Naive thymus-derived CD8-positive, alpha-beta T cell (primary cell): ENCODE results near the gene YIF1B. TPM values are rescaled to one million over a fixed set of nuclear protein-coding genes. Genes with fewer than 3 reads are reported as not detected.
A peak's percentile ranks its signal among the peaks of the same experiment; 100 is the strongest.

Source experiments
- ATAC-seq, 2 donors: fragments of 150-1000 bp; cut with Tn5 transposase in 1 of 2; sonication (Bioruptor Pico), chemical (Tn5 transposase) in 1 of 2; 1 replicate in 1 of 2; 2 replicates in 1 of 2; pipeline ENCODE4 v1.10.0; 2021; ENCODE audit warnings: mild to moderate bottlenecking in 2 of 2, moderate library complexity in 2 of 2
- POLR2A ChIA-PET: fragments of 350-600 bp; sonication (Branson Sonifier 250); formaldehyde crosslinking; loops from one replicate; lab custom pipeline; 2021; ENCODE audit warnings: antibody characterized with exemption; lab: Charles Lee
- DNase-seq, 10 donors: peaks; one replicate each; pipeline versions ENCODE4 v3.0.0 to v3.0.0-alpha.2; 2020 to 2022
- H3K27ac Mint-ChIP-seq, 10 donors: one replicate each; pipeline ENCODE4 v1.8.0; 2020 to 2022; ENCODE audit warnings: mild to moderate bottlenecking in 10 of 10, mixed read lengths in 10 of 10, moderate library complexity in 4 of 10, inconsistent platforms in 1 of 10
- H3K27me3 Mint-ChIP-seq, 5 donors: one replicate each; pipeline ENCODE4 v1.8.0; 2021 to 2022; ENCODE audit warnings: mixed read lengths in 5 of 5
- H3K36me3 Mint-ChIP-seq, 3 donors: one replicate each; pipeline ENCODE4 v1.8.0; 2020 to 2022; ENCODE audit warnings: mixed read lengths in 3 of 3, mild to moderate bottlenecking in 2 of 3, inconsistent platforms in 1 of 3
- H3K4me1 Mint-ChIP-seq, 4 donors: one replicate each; pipeline ENCODE4 v1.8.0; 2021 to 2022; ENCODE audit warnings: mixed read lengths in 4 of 4
- H3K4me3 Mint-ChIP-seq, 10 donors: one replicate each; pipeline ENCODE4 v1.8.0; 2020 to 2022; ENCODE audit warnings: mild to moderate bottlenecking in 10 of 10, mixed read lengths in 10 of 10, moderate library complexity in 6 of 10, inconsistent platforms in 1 of 10
- H3K9me3 Mint-ChIP-seq, 9 donors: one replicate each; pipeline ENCODE4 v1.8.0; 2020 to 2022; ENCODE audit warnings: mixed read lengths in 9 of 9, mild to moderate bottlenecking in 3 of 9, inconsistent platforms in 1 of 9, moderate library complexity in 1 of 9
- polyA plus RNA-seq, 3 donors: library from polyadenylated mRNA; unstranded; fragments of 300-500 nt; fragmentation: Illumina TruSeq; gene quantifications; one replicate each; pipeline ENCODE4 v1.2.3, GENCODE V29; 2021
- total RNA-seq, 8 experiments: library from RNA in 2 of 8; stranded (reverse) in 2 of 8; gene quantifications; one replicate each; pipeline ENCODE4 v1.2.3 and lab custom pipeline; 2021 to 2026

Gene YIF1B
- total and polyA plus RNA-seq, 5 experiments from 2014 or later: 33.7 to 47.8 (median 40.7) TPM

GRCh38 chr19:38309615-38310278 is 6.0 kb downstream of the YIF1B start:
- no peaks in the 10 kb centered on the region for H3K27me3 Mint-ChIP-seq
- DNase-seq: no peak
- no peaks in the 10 kb centered on the region for H3K9me3 Mint-ChIP-seq
- no peak overlapping the region for H3K4me3 Mint-ChIP-seq
- peaks cover 0 to 24% (median 2%) of the 10 kb centered on the region in 3 donors for H3K36me3 Mint-ChIP-seq
- ATAC-seq: no peak
- H3K27ac Mint-ChIP-seq: no peak overlapping the region
- H3K4me1 Mint-ChIP-seq: peaks cover 6 to 13% (median 11%) of the 10 kb centered on the region in 4 donors
- POLR2A ChIA-PET: no interaction called here

GRCh38 chr19:38308926-38309614 is 6.7 kb downstream of the YIF1B start:
- DNase-seq: no peak
- Mint-ChIP-seq H3K4me1 (peaks cover 6 to 13% (median 11%) of the 10 kb centered on the region in 4 donors), H3K4me3 (no peak overlapping the region), H3K27ac (no peak overlapping the region), H3K9me3 (no peaks in the 10 kb centered on the region), H3K36me3 (peaks cover 0 to 24% (median 2%) of the 10 kb centered on the region in 3 donors), H3K27me3 (no peaks in the 10 kb centered on the region)
- POLR2A ChIA-PET: no interaction called here
- ATAC-seq: no peak

- Mint-ChIP-seq H3K4me1 (peaks cover 6 to 9% (median 8%) of the 10 kb centered on the region in 4 donors), H3K36me3 (peaks cover 0 to 24% (median 2%) of the 10 kb centered on the region in 3 donors), H3K9me3 (no peaks in the 10 kb centered on the region), H3K4me3 (no peak overlapping the region), H3K27me3 (no peaks in the 10 kb centered on the region), H3K27ac (peak overlapping the region in 1 of 10 donors; percentile 67)
- ATAC-seq: no peak
- no peak for DNase-seq
- POLR2A ChIA-PET: interaction anchor here (0.6 kb wide), 1 partner anchor 49 kb away, joined by 3 read pairs; no protein-coding TSS in a partner anchor
Measured at GRCh38 chr19:38308006-38308766, 7.6 kb downstream of the YIF1B start.

GRCh38 chr19:38307597-38307996 is 8.2 kb downstream of the YIF1B start:
- POLR2A ChIA-PET: interaction anchor here (0.6 kb wide), 1 partner anchor 50 kb away, joined by 3 read pairs; no protein-coding TSS in a partner anchor
- no peak overlapping the region for H3K4me3 Mint-ChIP-seq
- ATAC-seq (no peak), DNase-seq (no peak)
- H3K27me3 Mint-ChIP-seq: no peaks in the 10 kb centered on the region
- H3K27ac Mint-ChIP-seq: peak overlapping the region in 1 of 10 donors; percentile 67
- peaks cover 0 to 24% (median 2%) of the 10 kb centered on the region in 3 donors for H3K36me3 Mint-ChIP-seq
- H3K9me3 Mint-ChIP-seq: no peaks in the 10 kb centered on the region
- H3K4me1 Mint-ChIP-seq: peaks cover 5 to 8% (median 6%) of the 10 kb centered on the region in 4 donors

- Mint-ChIP-seq H3K36me3 (peaks cover 0 to 24% (median 2%) of the 10 kb centered on the region in 3 donors), H3K9me3 (no peaks in the 10 kb centered on the region), H3K27me3 (no peaks in the 10 kb centered on the region), H3K27ac (no peak overlapping the region), H3K4me1 (peaks cover 2 to 6% (median 5%) of the 10 kb centered on the region in 4 donors), H3K4me3 (no peak overlapping the region)
- ATAC-seq (no peak), DNase-seq (no peak)
- POLR2A ChIA-PET: no interaction called here
Measured at GRCh38 chr19:38307076-38307475, 8.7 kb downstream of the YIF1B start.

GRCh38 chr19:38306236-38306635 is 9.5 kb downstream of the YIF1B start:
- Mint-ChIP-seq H3K27ac (no peak overlapping the region), H3K36me3 (peaks cover 0 to 24% (median 2%) of the 10 kb centered on the region in 3 donors), H3K4me3 (no peak overlapping the region), H3K4me1 (peaks cover 2 to 6% (median 4%) of the 10 kb centered on the region in 4 donors), H3K9me3 (no peaks in the 10 kb centered on the region), H3K27me3 (no peaks in the 10 kb centered on the region)
- POLR2A ChIA-PET: interaction anchor here (0.7 kb wide), 1 partner anchor 81 kb away, joined by 5 read pairs; no protein-coding TSS in a partner anchor
- DNase-seq: no peak
- ATAC-seq: no peak

GRCh38 chr19:38304866-38305429 is 10.8 kb downstream of the YIF1B start:
- H3K27me3 Mint-ChIP-seq: no peaks in the 10 kb centered on the region
- no peak overlapping the region for H3K27ac Mint-ChIP-seq

GRCh38 chr19:38304352-38304865 is 11.3 kb downstream of the YIF1B start:
- POLR2A ChIA-PET: interaction anchor here (1.0 kb wide), 1 partner anchor 39 kb away, joined by 4 read pairs; no protein-coding TSS in a partner anchor
- H3K9me3 Mint-ChIP-seq: no peaks in the 10 kb centered on the region
- DNase-seq (no peak), ATAC-seq (no peak)
- H3K36me3 Mint-ChIP-seq: peaks cover 0 to 24% (median 2%) of the 10 kb centered on the region in 3 donors
- H3K4me3 Mint-ChIP-seq: no peak overlapping the region
- H3K27me3 Mint-ChIP-seq: no peaks in the 10 kb centered on the region
- peaks cover 0 to 3% (median under 1%) of the 10 kb centered on the region in 4 donors for H3K4me1 Mint-ChIP-seq
- no peak overlapping the region for H3K27ac Mint-ChIP-seq

More at GRCh38 chr19:38304866-38305429, 10.8 kb downstream of the YIF1B start:
- no peaks in the 10 kb centered on the region for H3K9me3 Mint-ChIP-seq
- H3K36me3 Mint-ChIP-seq: peaks cover 0 to 24% (median 2%) of the 10 kb centered on the region in 3 donors
- no peak overlapping the region for H3K4me3 Mint-ChIP-seq
- DNase-seq: no peak
- no peak for ATAC-seq
- POLR2A ChIA-PET: no interaction called here
- peaks cover 0 to 3% (median under 1%) of the 10 kb centered on the region in 4 donors for H3K4me1 Mint-ChIP-seq

GRCh38 chr19:38303517-38304351 is 12.0 kb downstream of the YIF1B start, which contains the start of gene C19orf33:
Gene C19orf33, plus strand, starts transcription at chr19:38304251. Its CDS starts 11 bp downstream, at chr19:38304262.
- no peaks in the 10 kb centered on the region for H3K9me3 Mint-ChIP-seq
- DNase-seq (no peak), ATAC-seq (no peak)
- H3K27me3 Mint-ChIP-seq: no peaks in the 10 kb centered on the region
- H3K4me3 Mint-ChIP-seq: no peak within 1 kb of the TSS
- POLR2A ChIA-PET: interaction anchor here (1.0 kb wide), 1 partner anchor 38 kb away, joined by 4 read pairs; no protein-coding TSS in a partner anchor
- H3K36me3 Mint-ChIP-seq: peaks cover 0 to 23% (median 2%) of the 10 kb centered on the region in 3 donors
- peak within 1 kb of the TSS in 1 of 10 donors; percentile 11 for H3K27ac Mint-ChIP-seq
- H3K4me1 Mint-ChIP-seq: peaks cover 0 to 3% (median under 1%) of the 10 kb centered on the region in 4 donors

- H3K4me1 Mint-ChIP-seq: peaks cover 0 to 3% (median 0%) of the 10 kb centered on the region in 4 donors
- peak in 1 of 10 donors; percentile 36 for DNase-seq
- ATAC-seq: no peak
- POLR2A ChIA-PET: no interaction called here
- H3K36me3 Mint-ChIP-seq: peaks cover 0 to 2% (median 0%) of the 10 kb centered on the region in 3 donors
- H3K9me3 Mint-ChIP-seq: no peaks in the 10 kb centered on the region
- no peaks in the 10 kb centered on the region for H3K27me3 Mint-ChIP-seq
- H3K4me3 Mint-ChIP-seq: no peak overlapping the region
- H3K27ac Mint-ChIP-seq: peak overlapping the region in 1 of 10 donors; percentile 37
Measured at GRCh38 chr19:38298821-38299680, 16.7 kb downstream of the YIF1B start.
